Left colon (tissue), 2 donors: Measurements from ENCODE around the gene ZNF222. TPM values are rescaled to one million over a fixed set of nuclear protein-coding genes. Genes with fewer than 3 reads are reported as not detected.

ENCODE experiments used
- ATAC-seq: fragments of 200-7000 bp; cut with Tn5 transposase; one replicate; pipeline ENCODE4 v1.9.1; 2020; ENCODE audit warnings: mild to moderate bottlenecking, moderate library complexity
- DNase-seq, 2 donors: peaks; one replicate each; pipeline ENCODE4 v3.0.0-alpha.2; 2020
- intact Hi-C, 2 donors: fragments of 100-400 bp; cut with DNase I in 1 of 2; cut with micrococcal nuclease in 1 of 2; formaldehyde crosslinking; loops; one replicate each; pipeline versions ENCODE4 v1.11.2 to v1.14.0; 2022; cut with DNase I, micrococcal nuclease
- long read RNA-seq: library from polyadenylated mRNA; unstranded; transcript quantifications from one replicate; pipeline ENCODE4 v2.0.0, GENCODE V29; 2021
- total RNA-seq, 2 donors: library from RNA; stranded (reverse); fragmentation: NEBNext Ultra II Directional; extraction: Animal tissue kit (Norgen Biotek cat#: 25700); gene quantifications; one replicate each; pipeline ENCODE4 v1.2.1, GENCODE V29; 2021
- donor health status: DM: no; HTN: no; CAD: no.
- donor health status: DM: yes; HTN: yes; CAD: no.

The ZNF222 gene
- total RNA-seq = 1 to 10 TPM; 1.8 to 2.7 TPM
- long read RNA-seq = 0 reads

GRCh38 chr19:44025217-44025936 is at the start of gene ZNF222:
Gene ZNF222, plus strand, starts transcription at chr19:44025379. Its CDS starts 58 bp downstream, at chr19:44025437.
- intact Hi-C loops = no loop called here
- peak; percentile 100 for ATAC-seq
- DNase-seq = peak; percentile 83 to 85

GRCh38 chr19:43976732-43977131 is 48.4 kb upstream of the ZNF222 start:
- intact Hi-C loops = no loop called here
- ATAC-seq (no peak), DNase-seq (no peak)

- intact Hi-C loops = no loop called here
- DNase-seq (no peak), ATAC-seq (no peak)
Measured at GRCh38 chr19:43983544-43983911, 41.7 kb upstream of the ZNF222 start.

GRCh38 chr19:43983912-43984686 is 41.1 kb upstream of the ZNF222 start, which contains the start of gene ZNF155:
Gene ZNF155, plus strand, starts transcription at chr19:43984188. Its CDS starts 4,356 bp downstream, at chr19:43988544.
- ATAC-seq = peak; percentile 100
- DNase-seq = peak; percentile 84 to 95
- intact Hi-C loops = loop anchor here in 1 of 2 donors (2.0 kb wide), 1 partner anchor 67 kb away; no protein-coding TSS in a partner anchor

GRCh38 chr19:43984687-43985000 is 40.5 kb upstream of the ZNF222 start:
- peak in 1 of 2 donors; percentile 19 for DNase-seq
- intact Hi-C loops = loop anchor here in 1 of 2 donors (2.0 kb wide), 1 partner anchor 66 kb away; no protein-coding TSS in a partner anchor
- peak; percentile 45 for ATAC-seq

DNA sequence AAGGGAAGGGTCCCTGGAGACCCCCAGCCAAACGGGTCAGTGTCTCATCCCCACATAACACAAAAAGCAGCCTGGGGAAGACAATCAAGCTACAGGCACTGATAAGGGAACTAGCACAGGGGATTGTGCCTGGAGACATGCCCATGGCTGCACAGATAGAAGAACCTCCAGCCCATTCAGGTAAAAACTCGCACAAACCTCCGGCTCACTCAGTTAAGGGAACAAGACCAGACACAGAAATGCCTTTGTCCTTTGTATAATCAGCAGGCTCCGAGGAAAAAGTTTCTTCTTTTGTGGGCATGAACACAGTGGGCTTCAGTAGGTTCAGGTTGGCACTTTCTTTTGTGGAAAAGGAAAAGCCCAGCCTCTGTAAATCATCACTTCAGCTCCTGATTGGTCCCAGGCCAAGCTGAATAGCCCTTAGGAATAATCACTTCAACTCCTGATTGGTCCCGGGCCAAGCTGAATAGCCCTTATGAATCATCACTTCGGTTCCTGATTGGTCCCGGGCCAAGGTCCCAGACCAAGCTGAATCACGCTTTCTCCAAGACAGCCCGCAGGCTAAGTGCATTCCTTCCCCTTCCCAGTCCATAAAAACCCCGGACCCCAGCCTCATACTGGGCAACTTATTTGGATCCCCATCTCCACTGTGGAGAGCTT is 27.4 kb upstream of the ZNF222 start:
- no peak for ATAC-seq
- no peak for DNase-seq
- intact Hi-C loops = no loop called here

GRCh38 chr19:44002212-44002565 is 23.0 kb upstream of the ZNF222 start:
- ATAC-seq = no peak
- no peak for DNase-seq
- intact Hi-C loops = no loop called here

GRCh38 chr19:44002566-44003460 is 22.4 kb upstream of the ZNF222 start, which contains the start of gene ZNF230:
Gene ZNF230, plus strand, starts transcription at chr19:44002957. Its CDS starts 4,122 bp downstream, at chr19:44007079.
- ATAC-seq = peak; percentile 100
- peak; percentile 88 to 94 for DNase-seq
- intact Hi-C loops = no loop called here

GRCh38 chr19:44003461-44004009 is 21.6 kb upstream of the ZNF222 start:
- intact Hi-C loops = no loop called here
- ATAC-seq (peak; percentile 11), DNase-seq (peak in 1 of 2 donors; percentile 11)

DNA sequence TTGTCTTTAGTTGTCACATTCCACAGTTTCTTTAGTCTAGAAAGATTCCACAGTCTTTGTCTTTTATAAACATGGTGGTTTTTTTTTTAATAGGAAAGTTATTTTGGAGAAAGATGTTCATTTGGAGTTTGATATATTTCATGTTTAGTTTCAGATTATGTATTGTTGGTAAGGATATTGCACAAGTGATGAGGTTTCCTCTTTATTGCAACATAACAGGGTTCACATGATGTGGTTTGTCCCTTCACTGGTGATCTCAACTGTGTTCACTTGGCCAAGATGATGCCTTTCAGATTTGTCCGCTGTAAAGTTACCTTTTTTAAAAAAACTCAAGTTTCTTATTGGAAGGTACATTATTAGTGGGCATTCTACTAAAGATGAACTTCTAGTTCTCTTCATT is 19.2 kb upstream of the ZNF222 start:
- no peak for DNase-seq

GRCh38 chr19:44007473-44007872 is 17.7 kb upstream of the ZNF222 start:
- DNase-seq (no peak), ATAC-seq (no peak)
- intact Hi-C loops = no loop called here

More for the DNA sequence above, 19.2 kb upstream of the ZNF222 start:
- no peak for ATAC-seq
- intact Hi-C loops = no loop called here

GRCh38 chr19:44010468-44010867 is 14.7 kb upstream of the ZNF222 start:
- ATAC-seq (no peak), DNase-seq (no peak)
- intact Hi-C loops = no loop called here

DNA sequence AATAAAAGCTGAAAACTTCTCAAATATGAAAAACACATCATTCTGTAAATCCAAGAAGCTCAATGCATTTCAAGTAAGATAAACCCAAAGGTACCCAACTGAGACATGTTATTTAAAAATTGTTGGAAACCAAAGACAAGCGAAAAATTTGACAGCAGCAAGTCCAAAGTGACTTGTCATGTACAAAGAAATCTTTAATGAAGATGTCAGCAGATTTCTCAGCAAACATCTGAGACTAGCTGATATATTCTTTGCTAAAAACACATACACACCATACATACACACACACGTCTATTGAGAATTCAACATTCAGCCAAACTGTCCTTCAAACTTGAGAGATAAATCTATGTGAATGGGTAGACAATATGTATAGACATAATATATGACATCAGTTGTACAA is 5.7 kb upstream of the ZNF222 start:
- intact Hi-C loops = no loop called here
- ATAC-seq (no peak), DNase-seq (no peak)

DNA sequence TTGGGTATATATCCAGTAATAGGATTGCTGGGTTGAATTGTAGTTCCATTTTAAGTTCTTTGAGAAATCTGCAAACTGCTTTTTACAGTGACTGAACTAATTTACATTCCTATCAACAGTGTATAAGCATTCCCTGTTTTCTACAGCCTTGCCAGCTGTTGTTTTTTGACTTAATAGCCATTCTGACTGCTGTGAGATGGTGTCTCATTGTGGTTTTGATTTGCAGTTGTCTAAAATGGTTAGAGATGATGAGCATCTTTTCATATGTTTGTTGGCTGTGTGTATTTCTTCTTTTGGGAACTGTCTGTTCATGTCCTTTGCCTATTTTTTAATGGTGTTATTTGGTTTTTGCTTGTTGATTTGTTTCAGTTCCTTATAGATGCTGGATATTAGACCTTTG is 4.0 kb upstream of the ZNF222 start:
- ATAC-seq (no peak), DNase-seq (no peak)
- intact Hi-C loops = no loop called here

- ATAC-seq (peak; percentile 3), DNase-seq (no peak)
- intact Hi-C loops = no loop called here
Measured at GRCh38 chr19:44024900-44025216, 321 bp upstream of the ZNF222 start.

GRCh38 chr19:44026622-44027021 is 1.4 kb downstream of the ZNF222 start:
- intact Hi-C loops = no loop called here
- ATAC-seq (no peak), DNase-seq (no peak)

GRCh38 chr19:44032001-44032610 is 6.9 kb downstream of the ZNF222 start:
- DNase-seq (no peak), ATAC-seq (no peak)
- intact Hi-C loops = no loop called here

GRCh38 chr19:44042147-44042546 is 17.0 kb downstream of the ZNF222 start:
- intact Hi-C loops = no loop called here
- DNase-seq (no peak), ATAC-seq (no peak)
